Ascending aorta (tissue), 2 donors: ENCODE data around the gene SELENOP. TPM values are rescaled to one million over a fixed set of nuclear protein-coding genes. Genes with fewer than 3 reads are reported as not detected.
A peak's percentile ranks its signal among the peaks of the same experiment; 100 is the strongest.

Experiments
- DNase-seq, 2 donors: peaks; one replicate each; pipeline ENCODE4 v3.0.0-alpha.2; 2019; ENCODE audit warnings: low spot score in 2 of 2
- H3K27ac ChIP-seq, 2 donors: fragments of 200-600 bp; sonication (generic); one replicate each; pipeline ENCODE4 v1.5.1; 2016 to 2017; ENCODE audit warnings: mild to moderate bottlenecking in 1 of 2
- H3K27me3 ChIP-seq: fragments of 200-600 bp; sonication (generic); one replicate; pipeline ENCODE4 v1.5.1; 2017
- H3K36me3 ChIP-seq, 2 donors: fragments of 200-600 bp; sonication (generic); one replicate each; pipeline ENCODE4 v1.5.1; 2016
- H3K4me1 ChIP-seq, 2 donors: fragments of 200-600 bp; sonication (generic); one replicate each; pipeline ENCODE4 v1.5.1; 2016 to 2017; ENCODE audit warnings: mild to moderate bottlenecking in 1 of 2
- H3K4me3 ChIP-seq, 2 donors: fragments of 200-600 bp; sonication (generic); one replicate each; pipeline ENCODE4 v1.5.1; 2016 to 2017; ENCODE audit warnings: mild to moderate bottlenecking in 1 of 2
- H3K9me3 ChIP-seq, 2 donors: fragments of 200-600 bp; sonication (generic); one replicate each; pipeline ENCODE4 v1.5.1; 2016
- intact Hi-C: fragments of 100-400 bp; cut with DNase I; formaldehyde crosslinking; loops from one replicate; pipeline ENCODE4 v1.15.1; 2023
- total RNA-seq: library from RNA; depleted of rRNA; stranded (reverse); fragments of >200 nt; gene quantifications from one replicate; pipeline ENCODE4 v1.1.0, GENCODE V29; 2016
- TF ChIP-seq, protein P1 (sequence below), 3 experiments: fragments of 200-600 bp in 2 of 3; fragments of 450-650 bp in 1 of 3; sonication (generic) in 2 of 3; IDR thresholded peaks; one replicate each; pipeline ENCODE4 v1.5.1; 2016 to 2019; ENCODE audit warnings: antibody characterized with exemption in 3 of 3, mild to moderate bottlenecking in 1 of 3, moderate library complexity in 1 of 3

SELENOP gene
- total RNA-seq, 1 donor from 2014 or later = 119 TPM

DNA sequence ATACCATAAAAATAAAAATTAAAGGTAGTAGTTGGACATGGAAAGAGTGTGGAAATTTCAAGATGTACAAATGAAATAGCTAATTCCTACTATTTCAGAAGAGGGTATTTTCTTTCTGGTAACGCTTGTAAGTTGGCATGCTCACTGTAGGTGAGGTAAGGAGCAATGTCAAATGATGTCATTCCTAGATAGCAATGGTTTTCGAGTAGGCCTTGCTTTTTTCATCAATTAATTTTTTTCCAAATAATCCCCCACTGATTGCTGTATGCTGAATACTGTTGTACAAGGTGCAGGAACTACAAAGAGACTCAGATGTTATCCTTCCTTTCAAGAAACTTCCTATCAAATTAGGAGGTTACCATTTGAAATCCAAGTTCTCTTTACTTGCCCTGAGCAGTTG is 928 bp upstream of the SELENOP start:
- no peaks in the 10 kb centered on the region for H3K27me3 ChIP-seq
- no peaks in the 10 kb centered on the region for H3K9me3 ChIP-seq
- H3K4me3 ChIP-seq = peak overlapping the region in 1 of 2 donors; percentile 46
- no peak for DNase-seq
- intact Hi-C loops = loop anchor here (10.0 kb wide), 1 partner anchor 72 kb away; no protein-coding TSS in a partner anchor
- TF ChIP-seq, protein P1, sequence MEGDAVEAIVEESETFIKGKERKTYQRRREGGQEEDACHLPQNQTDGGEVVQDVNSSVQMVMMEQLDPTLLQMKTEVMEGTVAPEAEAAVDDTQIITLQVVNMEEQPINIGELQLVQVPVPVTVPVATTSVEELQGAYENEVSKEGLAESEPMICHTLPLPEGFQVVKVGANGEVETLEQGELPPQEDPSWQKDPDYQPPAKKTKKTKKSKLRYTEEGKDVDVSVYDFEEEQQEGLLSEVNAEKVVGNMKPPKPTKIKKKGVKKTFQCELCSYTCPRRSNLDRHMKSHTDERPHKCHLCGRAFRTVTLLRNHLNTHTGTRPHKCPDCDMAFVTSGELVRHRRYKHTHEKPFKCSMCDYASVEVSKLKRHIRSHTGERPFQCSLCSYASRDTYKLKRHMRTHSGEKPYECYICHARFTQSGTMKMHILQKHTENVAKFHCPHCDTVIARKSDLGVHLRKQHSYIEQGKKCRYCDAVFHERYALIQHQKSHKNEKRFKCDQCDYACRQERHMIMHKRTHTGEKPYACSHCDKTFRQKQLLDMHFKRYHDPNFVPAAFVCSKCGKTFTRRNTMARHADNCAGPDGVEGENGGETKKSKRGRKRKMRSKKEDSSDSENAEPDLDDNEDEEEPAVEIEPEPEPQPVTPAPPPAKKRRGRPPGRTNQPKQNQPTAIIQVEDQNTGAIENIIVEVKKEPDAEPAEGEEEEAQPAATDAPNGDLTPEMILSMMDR (IDR thresholded peaks at IDR 0.05) = no peak
- no peaks in the 10 kb centered on the region for H3K36me3 ChIP-seq
- H3K27ac ChIP-seq = peak overlapping the region in 1 of 2 donors; percentile 72
- peaks cover 0 to 4% of the 10 kb centered on the region in 2 donors for H3K4me1 ChIP-seq

DNA sequence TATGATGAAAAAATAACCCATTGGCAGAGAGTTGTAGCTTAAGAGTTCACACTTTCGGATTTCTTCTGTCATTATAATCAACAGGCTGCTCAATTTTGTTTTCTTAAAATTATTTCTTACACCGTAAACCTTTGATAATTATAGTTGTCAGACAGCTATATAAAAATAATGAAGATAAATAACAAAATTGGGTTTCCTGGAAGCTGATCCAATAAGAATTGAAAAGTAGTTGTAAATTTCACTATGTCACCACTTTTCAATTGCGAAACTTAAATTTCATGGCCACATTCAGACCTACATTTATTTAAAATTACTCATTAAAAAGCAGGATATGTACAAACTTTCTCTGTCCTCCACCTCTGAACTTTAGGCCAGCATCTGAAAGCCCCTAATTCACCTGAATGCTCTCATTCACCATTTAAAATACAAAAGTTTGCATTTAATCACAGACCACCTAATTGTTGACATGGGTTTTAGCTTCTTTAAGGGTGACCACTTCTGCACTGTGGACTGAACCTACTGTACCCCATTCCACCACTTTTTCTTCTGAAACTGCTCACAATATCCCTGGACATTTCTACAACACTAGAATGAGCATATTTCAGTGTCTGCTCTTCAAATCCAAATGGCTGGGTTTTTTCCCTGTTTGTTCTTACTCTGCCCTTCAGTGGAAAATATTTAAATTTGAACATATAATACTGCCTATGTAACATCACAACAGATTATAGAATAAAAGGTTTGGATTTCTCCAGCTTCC is 680 bp downstream of the SELENOP start:
- TF ChIP-seq, protein P1 (IDR thresholded peaks at IDR 0.05) = no peak
- intact Hi-C loops = loop anchor here (10.0 kb wide), 1 partner anchor 74 kb away; no protein-coding TSS in a partner anchor
- no peak for DNase-seq
- Histone ChIP-seq H3K9me3 (no peaks in the 10 kb centered on the region), H3K36me3 (peaks cover 0 to 4% of the 10 kb centered on the region in 2 donors), H3K27me3 (no peaks in the 10 kb centered on the region), H3K27ac (peak overlapping the region; percentile 64 to 72), H3K4me1 (peaks cover 0 to 4% of the 10 kb centered on the region in 2 donors), H3K4me3 (peak overlapping the region; percentile 46 to 65)

DNA sequence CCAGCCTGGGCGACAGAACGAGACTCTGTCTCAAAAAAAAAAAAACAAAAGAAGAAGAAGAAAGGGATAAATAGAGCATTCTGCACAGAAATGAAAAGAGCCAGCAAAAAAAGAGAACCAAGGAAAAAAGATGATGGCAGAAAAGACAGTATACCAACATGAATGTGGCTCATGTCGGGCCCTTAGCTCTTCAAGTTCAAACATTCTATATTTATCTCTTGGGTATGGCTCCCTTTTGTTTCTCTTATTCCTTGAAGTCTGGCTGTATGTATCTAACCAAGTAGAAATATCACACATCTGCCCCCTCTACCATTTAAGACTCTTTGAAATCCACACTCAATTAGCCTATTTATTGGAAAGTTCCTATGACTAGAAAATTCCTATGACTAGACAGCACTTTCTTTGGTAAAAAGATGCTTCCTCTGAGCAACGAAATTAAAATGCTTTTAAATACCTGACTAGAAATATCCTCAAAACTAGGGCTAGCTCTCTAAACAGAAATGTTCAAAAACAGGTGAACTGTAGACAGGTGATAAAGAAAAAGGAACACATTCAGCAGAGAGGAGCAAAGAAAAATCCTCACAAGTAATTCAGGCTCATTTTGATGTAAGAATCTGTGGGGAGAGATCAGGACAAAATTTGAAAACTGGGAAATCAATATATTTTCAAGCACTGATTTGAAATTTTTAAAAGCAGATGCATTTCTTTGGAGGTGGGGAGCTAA is 2.6 kb downstream of the SELENOP start:
- Histone ChIP-seq H3K4me3 (peak overlapping the region; percentile 46 to 65), H3K27ac (no peak overlapping the region), H3K9me3 (no peaks in the 10 kb centered on the region), H3K36me3 (peaks cover 0 to 9% of the 10 kb centered on the region in 2 donors), H3K4me1 (peaks cover 0 to 4% of the 10 kb centered on the region in 2 donors), H3K27me3 (no peaks in the 10 kb centered on the region)
- intact Hi-C loops = no loop called here
- no peak for DNase-seq
- TF ChIP-seq, protein P1 (IDR thresholded peaks at IDR 0.05) = no peak

- intact Hi-C loops = no loop called here
- H3K27ac ChIP-seq = no peak overlapping the region
These were observed 3.8 kb downstream of the SELENOP start for GRCh38 chr5:42807722-42808447.

More at GRCh38 chr5:42807722-42808447, 3.8 kb downstream of the SELENOP start:
- Histone ChIP-seq H3K4me3 (peak overlapping the region in 1 of 2 donors; percentile 65), H3K27me3 (no peaks in the 10 kb centered on the region), H3K4me1 (peaks cover 0 to 4% of the 10 kb centered on the region in 2 donors), H3K9me3 (no peaks in the 10 kb centered on the region), H3K36me3 (peaks cover under 1 to 10% of the 10 kb centered on the region in 2 donors)
- TF ChIP-seq, protein P1 (IDR thresholded peaks at IDR 0.05) = no peak
- no peak for DNase-seq
